Right cardiac atrium (tissue), 5 donors: ENCODE results near the gene EEIG1. TPM values are rescaled to one million over a fixed set of nuclear protein-coding genes. Genes with fewer than 3 reads are reported as not detected.

Experiments
- ATAC-seq, 2 donors: fragments of 200-7000 bp; cut with Tn5 transposase; one replicate each; pipeline versions ENCODE4 v1.8.0 to v1.9.1; 2020; ENCODE audit warnings: moderate library complexity in 2 of 2, mild to moderate bottlenecking in 1 of 2
- DNase-seq, 3 donors: peaks; one replicate each; pipeline ENCODE4 v3.0.0-alpha.2; 2020
- H3K27ac ChIP-seq: one replicate; pipeline ENCODE4 v1.5.1; 2013; ENCODE audit warnings: mild to moderate bottlenecking, low read length, control low read depth, moderate library complexity
- H3K27me3 ChIP-seq: one replicate; pipeline ENCODE4 v1.6.1; 2013; ENCODE audit not compliant: control insufficient read depth, insufficient read depth
- H3K4me1 ChIP-seq: one replicate; pipeline ENCODE4 v1.6.1; 2013; ENCODE audit warnings: low read length; ENCODE audit not compliant: control insufficient read depth, insufficient read depth
- H3K4me3 ChIP-seq: one replicate; pipeline ENCODE4 v1.5.1; 2013; ENCODE audit warnings: low read length, control low read depth
- H3K9me3 ChIP-seq: one replicate; pipeline ENCODE4 v1.6.1; 2013; ENCODE audit warnings: low read length; ENCODE audit not compliant: control insufficient read depth
- WGBS: extraction: QIAGEN DNeasy Blood & Tissue Kit; methylation state at CpG from one replicate; pipeline ENCODE4 v1.1.7; 2013; 5-methylcytosine and 5-hydroxymethylcytosine counted together
- intact Hi-C, 4 donors: fragments of 100-400 bp; cut with DNase I; formaldehyde crosslinking; loops; one replicate each; pipeline versions ENCODE4 v1.11.0 to v1.14.0; 2022 to 2023
- polyA plus RNA-seq: library from polyadenylated mRNA; stranded (reverse); fragments of 200-250 nt; gene quantifications from one replicate; pipeline ENCODE4 v1.2.3, GENCODE V29; 2013
- total RNA-seq, 4 donors: library from RNA; stranded (reverse); fragmentation: NEBNext Ultra II Directional; extraction: Animal tissue kit (Norgen Biotek cat#: 25700); gene quantifications; one replicate each; pipeline ENCODE4 v1.2.1, GENCODE V29; 2021
- donor health status: healthy with polysubstance abuse.
- donor health status: DM: no; HTN: yes; CAD: no.
- donor health status: DM: no; HTN: no; CAD: no.
- donor health status: DM: no; HTN: yes; CAD: no; lungs with severe emphysema.
- donor health status: DM: yes; HTN: yes; CAD: no.

The EEIG1 gene
- total and polyA plus RNA-seq, 5 donors = 12.7 to 35.1 (median 28.2) TPM

GRCh38 chr9:127955294-127956015, 25.3 kb downstream of the EEIG1 start:
- H3K27ac ChIP-seq = peak overlapping the region; percentile 40
- H3K27me3 ChIP-seq = no peaks in the 10 kb centered on the region
- DNase-seq (peak; percentile 41 to 74 (median 63)), ATAC-seq (peak; percentile 72 to 74)
- H3K4me3 ChIP-seq = no peak overlapping the region
- 54% methylated on average over 12 of the region's 12 CpGs for WGBS
- intact Hi-C loops = no loop called here
- H3K4me1 ChIP-seq = peaks cover 29% of the 10 kb centered on the region
- no peaks in the 10 kb centered on the region for H3K9me3 ChIP-seq

GRCh38 chr9:127954831-127955293, 25.9 kb downstream of the EEIG1 start:
- DNase-seq (peak in 2 of 3 donors; percentile 9 to 45), ATAC-seq (peak; percentile 1 to 8)
- H3K4me3 ChIP-seq = no peak overlapping the region
- H3K27me3 ChIP-seq = no peaks in the 10 kb centered on the region
- intact Hi-C loops = no loop called here
- H3K27ac ChIP-seq = peak overlapping the region; percentile 40
- no peaks in the 10 kb centered on the region for H3K9me3 ChIP-seq
- peaks cover 27% of the 10 kb centered on the region for H3K4me1 ChIP-seq
- WGBS = 41% methylated on average over 13 of the region's 13 CpGs

DNA sequence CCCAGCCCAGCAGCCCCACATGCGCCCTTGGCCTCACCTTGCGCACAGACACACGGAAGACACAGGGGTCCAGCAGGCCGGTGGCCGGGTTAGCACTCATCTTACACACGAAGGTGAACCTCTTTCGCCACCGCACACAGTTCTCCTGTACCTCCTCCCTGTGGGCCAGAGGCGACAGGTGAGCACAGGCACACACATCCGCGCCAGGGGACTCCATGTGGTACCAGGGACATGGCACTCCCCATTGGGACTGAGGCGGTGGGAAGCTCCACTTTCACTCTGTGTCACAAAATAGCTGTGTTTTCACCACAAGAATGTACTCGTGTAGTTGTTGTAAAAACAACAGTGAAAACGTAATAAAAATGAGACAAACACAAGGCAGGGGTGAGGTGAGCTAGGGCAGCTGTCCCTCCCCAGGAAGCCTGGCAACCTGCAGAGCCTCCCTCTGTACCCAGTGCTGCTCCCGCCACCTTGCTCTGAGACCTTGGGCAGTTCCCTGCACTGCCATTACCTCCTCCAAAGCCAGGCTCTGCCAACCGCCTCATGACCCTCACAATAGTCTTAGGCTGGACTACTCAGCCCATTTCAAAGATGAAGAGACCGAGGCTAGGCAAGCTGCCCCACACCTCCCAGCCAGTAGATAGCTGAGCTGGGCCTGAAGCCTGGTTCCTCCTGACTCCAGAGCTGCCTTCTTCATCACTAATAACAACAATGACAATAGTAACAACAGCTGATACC, 26.9 kb downstream of the EEIG1 start:
- intact Hi-C loops = no loop called here
- DNase-seq (peak in 2 of 3 donors; percentile 4 to 44), ATAC-seq (no peak)
- H3K9me3 ChIP-seq = no peaks in the 10 kb centered on the region
- H3K27me3 ChIP-seq = no peaks in the 10 kb centered on the region
- 89% methylated on average over 17 of the region's 17 CpGs for WGBS
- H3K4me1 ChIP-seq = peaks cover 27% of the 10 kb centered on the region
- H3K27ac ChIP-seq = no peak overlapping the region
- H3K4me3 ChIP-seq = no peak overlapping the region

- ATAC-seq (no peak), DNase-seq (no peak)
- H3K4me3 ChIP-seq = no peak overlapping the region
- H3K4me1 ChIP-seq = peaks cover 27% of the 10 kb centered on the region
- intact Hi-C loops = no loop called here
- no peaks in the 10 kb centered on the region for H3K27me3 ChIP-seq
- no peak overlapping the region for H3K27ac ChIP-seq
- WGBS = 89% methylated on average over 1 of the region's 1 CpG
- H3K9me3 ChIP-seq = no peaks in the 10 kb centered on the region
These were observed 27.6 kb downstream of the EEIG1 start for GRCh38 chr9:127953154-127953553.

DNA sequence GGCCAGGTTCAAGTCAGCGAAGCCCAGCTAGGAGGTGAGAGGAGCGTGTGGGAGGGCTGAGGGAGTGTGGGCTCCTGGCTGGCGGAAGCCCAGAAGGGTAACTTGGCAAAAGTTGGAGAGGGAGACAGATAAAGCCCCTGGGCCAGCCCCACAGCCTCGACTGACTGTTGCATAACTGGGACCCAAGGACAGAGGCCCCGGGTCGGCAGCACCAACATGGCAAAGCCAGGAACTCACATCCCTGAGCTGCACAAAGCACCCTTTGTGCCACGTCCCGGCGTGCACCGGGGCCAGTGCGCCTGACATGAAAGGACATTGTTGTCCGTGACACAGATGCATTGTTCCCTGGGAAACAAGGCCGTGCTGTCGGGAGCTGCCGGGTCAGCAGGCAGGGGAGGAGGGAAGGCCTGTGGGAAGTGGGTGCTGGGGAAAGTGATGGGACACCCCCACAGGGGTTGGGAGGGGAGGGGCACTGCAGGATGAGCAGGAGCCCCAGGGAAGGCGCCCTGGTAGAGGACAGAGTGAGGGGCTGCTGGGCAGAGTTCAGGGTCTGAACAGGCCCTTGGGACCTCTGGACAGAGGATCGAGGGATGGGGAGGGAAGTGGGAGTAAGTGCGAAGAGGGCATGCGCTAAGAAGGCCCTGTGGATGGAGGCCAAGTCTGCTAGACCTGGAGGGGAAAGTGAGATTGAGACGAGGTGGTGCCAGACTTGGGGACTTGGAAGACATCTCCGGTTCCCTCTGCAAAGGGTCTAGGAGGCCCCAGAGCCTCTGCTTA, 30.1 kb downstream of the EEIG1 start:
- peaks cover 24% of the 10 kb centered on the region for H3K4me1 ChIP-seq
- peak; percentile 36 to 48 for ATAC-seq
- WGBS = 35% methylated on average over 21 of the region's 21 CpGs
- H3K9me3 ChIP-seq = no peaks in the 10 kb centered on the region
- no peaks in the 10 kb centered on the region for H3K27me3 ChIP-seq
- intact Hi-C loops = no loop called here
- H3K4me3 ChIP-seq = no peak overlapping the region
- DNase-seq = peak; percentile 48 to 85 (median 81)
- peak overlapping the region; percentile 55 for H3K27ac ChIP-seq

DNA sequence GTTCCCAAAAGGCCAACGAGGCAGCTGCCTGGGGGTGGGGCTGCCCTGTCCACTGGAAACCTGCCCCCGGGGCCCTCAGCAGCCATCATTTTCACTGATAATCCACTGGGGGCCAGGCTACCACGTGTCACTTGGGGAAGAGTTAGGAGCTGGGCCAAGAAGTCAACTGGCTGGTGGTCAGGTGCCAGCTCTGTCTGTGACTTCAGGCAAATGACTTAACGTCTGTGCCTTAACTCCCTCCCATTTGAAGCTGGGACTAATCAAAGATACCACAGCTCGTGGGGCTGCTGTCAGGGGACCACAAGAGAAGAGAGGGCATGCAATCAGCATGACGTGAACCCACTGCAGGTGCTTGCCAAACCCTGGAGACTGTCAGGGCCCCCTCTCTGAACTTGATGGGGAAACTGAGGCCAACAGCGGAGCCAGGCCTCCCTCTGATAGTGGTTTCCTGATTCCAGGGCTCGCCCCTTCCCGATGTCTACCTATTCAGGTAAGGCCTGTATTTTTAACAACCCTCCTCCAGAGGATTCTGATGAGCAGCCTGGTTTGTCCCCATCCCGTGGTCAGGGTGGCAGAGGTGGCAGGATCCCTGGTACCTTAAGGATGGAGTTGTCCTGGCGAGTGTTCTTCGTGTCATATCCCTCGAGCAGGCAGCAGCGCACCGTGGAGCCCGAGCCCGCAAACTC, 30.8 kb downstream of the EEIG1 start:
- no peaks in the 10 kb centered on the region for H3K27me3 ChIP-seq
- peak overlapping the region; percentile 55 for H3K27ac ChIP-seq
- H3K4me1 ChIP-seq = peaks cover 17% of the 10 kb centered on the region
- 56% methylated on average over 17 of the region's 17 CpGs for WGBS
- intact Hi-C loops = loop anchor here in 2 of 4 donors (10.0 kb wide), 1 partner anchor 165 kb away; no protein-coding TSS in a partner anchor
- H3K4me3 ChIP-seq = no peak overlapping the region
- DNase-seq (peak; percentile 39 to 65 (median 64)), ATAC-seq (peak in 1 of 2 donors; percentile 6)
- no peaks in the 10 kb centered on the region for H3K9me3 ChIP-seq

DNA sequence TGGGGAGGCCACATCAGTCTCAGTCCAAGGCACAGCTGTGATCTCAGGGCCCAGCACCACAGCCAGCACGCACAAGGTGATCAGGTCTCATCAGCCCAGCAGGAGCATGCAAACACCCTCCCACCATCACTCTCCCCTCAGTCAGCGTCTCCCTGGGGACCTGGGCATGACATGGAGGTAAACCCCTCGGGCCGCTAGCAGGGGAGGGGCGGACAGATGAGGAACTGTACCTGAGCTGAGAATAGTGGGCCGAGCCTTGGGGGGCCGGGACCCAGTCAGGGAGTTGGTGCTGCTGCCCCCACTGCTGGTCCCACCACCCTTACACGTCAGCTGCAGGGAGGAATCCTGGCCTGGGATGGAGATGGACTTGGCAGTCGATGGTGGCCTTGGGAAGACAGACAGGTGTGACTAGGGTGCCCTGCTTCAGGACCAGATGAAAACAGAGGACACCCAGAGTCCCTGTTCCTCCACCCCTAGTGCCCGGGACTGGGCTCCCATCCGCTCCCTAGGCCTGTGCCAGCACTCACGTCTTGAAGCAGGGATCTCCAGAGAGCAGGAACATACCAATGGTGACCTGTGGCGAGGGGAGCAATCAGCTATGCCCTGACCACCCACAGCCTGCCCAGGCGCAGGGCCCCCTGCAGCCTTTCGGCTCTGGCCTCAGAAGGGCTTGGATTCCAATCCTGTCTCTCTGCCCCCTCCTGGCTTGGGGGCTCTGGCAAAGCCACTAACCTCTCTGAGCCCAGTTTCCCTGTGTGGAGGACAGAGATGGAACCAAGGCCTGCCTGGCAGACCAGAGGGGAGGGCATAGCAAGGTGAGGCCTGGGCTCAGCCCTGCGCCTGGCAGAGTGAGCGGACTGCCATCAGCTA, 32.7 kb downstream of the EEIG1 start:
- no peak overlapping the region for H3K27ac ChIP-seq

GRCh38 chr9:127946728-127947127, 34.1 kb downstream of the EEIG1 start:
- Histone ChIP-seq H3K4me3 (no peak overlapping the region), H3K9me3 (no peaks in the 10 kb centered on the region), H3K4me1 (peaks cover 8% of the 10 kb centered on the region), H3K27ac (peak overlapping the region; percentile 38), H3K27me3 (no peaks in the 10 kb centered on the region)
- ATAC-seq (no peak), DNase-seq (peak in 2 of 3 donors; percentile 28 to 52)
- WGBS = 33% methylated on average over 3 of the region's 3 CpGs
- intact Hi-C loops = loop anchor here in 2 of 4 donors (10.0 kb wide), 1 partner anchor 168 kb away; no protein-coding TSS in a partner anchor

More for the DNA sequence above, 32.7 kb downstream of the EEIG1 start:
- no peaks in the 10 kb centered on the region for H3K9me3 ChIP-seq
- WGBS = 81% methylated on average over 17 of the region's 17 CpGs
- H3K4me1 ChIP-seq = peaks cover 8% of the 10 kb centered on the region
- intact Hi-C loops = loop anchor here in 2 of 4 donors (10.0 kb wide), 1 partner anchor 167 kb away; no protein-coding TSS in a partner anchor
- H3K4me3 ChIP-seq = no peak overlapping the region
- DNase-seq (peak in 2 of 3 donors; percentile 7 to 34), ATAC-seq (no peak)
- H3K27me3 ChIP-seq = no peaks in the 10 kb centered on the region

GRCh38 chr9:127945942-127946341, 34.8 kb downstream of the EEIG1 start:
- Histone ChIP-seq H3K4me3 (no peak overlapping the region), H3K27me3 (no peaks in the 10 kb centered on the region), H3K4me1 (peaks cover 6% of the 10 kb centered on the region), H3K9me3 (no peaks in the 10 kb centered on the region), H3K27ac (no peak overlapping the region)
- DNase-seq = peak; percentile 7 to 53 (median 29)
- ATAC-seq = no peak
- intact Hi-C loops = loop anchor here in 2 of 4 donors (10.0 kb wide), 1 partner anchor 169 kb away; no protein-coding TSS in a partner anchor
- 74% methylated on average over 9 of the region's 9 CpGs for WGBS
